HG02798 (cell line): ENCODE measurements around the gene ATP6V0B.

Experiments
- ATAC-seq: cut with Tn5 transposase; IDR thresholded peaks from one replicate; pipeline ENCODE4 v1.9.1; 2021; ENCODE audit warnings: mild to moderate bottlenecking; ENCODE audit not compliant: unreplicated experiment, poor library complexity

Gene ATP6V0B

GRCh38 chr1:43982241-43982640, 7.5 kb downstream of the ATP6V0B start:
- no peak for ATAC-seq

- ATAC-seq = no peak
Measured at GRCh38 chr1:43982808-43983207, 8.0 kb downstream of the ATP6V0B start.

- no peak for ATAC-seq
Measured at GRCh38 chr1:43983253-43983899, 8.6 kb downstream of the ATP6V0B start.

GRCh38 chr1:43984855-43985254, 10.1 kb downstream of the ATP6V0B start:
- ATAC-seq = no peak

GRCh38 chr1:43985984-43986595, 11.3 kb downstream of the ATP6V0B start:
- ATAC-seq = no peak

GRCh38 chr1:43986712-43987111, 12.0 kb downstream of the ATP6V0B start:
- ATAC-seq = no peak

GRCh38 chr1:43987159-43987902, 12.6 kb downstream of the ATP6V0B start:
- ATAC-seq = no peak

GRCh38 chr1:43990271-43991199, 15.8 kb downstream of the ATP6V0B start:
- ATAC-seq = no peak

- no peak for ATAC-seq
Measured at GRCh38 chr1:43991200-43991475, 16.4 kb downstream of the ATP6V0B start.

GRCh38 chr1:43991476-43992231, 16.9 kb downstream of the ATP6V0B start, which contains the start of gene CCDC24:
CCDC24 (plus strand) TSS chr1:43991599; CDS start chr1:43991879, 280 bp downstream.
- ATAC-seq = peak; percentile 80

- no peak for ATAC-seq
Measured at GRCh38 chr1:43992232-43992995, 17.7 kb downstream of the ATP6V0B start.

GRCh38 chr1:43993206-43993914, 18.6 kb downstream of the ATP6V0B start:
- ATAC-seq = no peak

GRCh38 chr1:43994071-43994470, 19.3 kb downstream of the ATP6V0B start:
- no peak for ATAC-seq

GRCh38 chr1:43994794-43995790, 20.3 kb downstream of the ATP6V0B start:
- no peak for ATAC-seq

GRCh38 chr1:43995984-43996732, 21.4 kb downstream of the ATP6V0B start:
- ATAC-seq = no peak

- ATAC-seq = no peak
Measured at GRCh38 chr1:43996733-43997115, 22.0 kb downstream of the ATP6V0B start.
